Activated CD4-positive, alpha-beta T cell treated with anti-CD3 and anti-CD28 coated beads for 1 hour (primary cell): ENCODE data around the gene SMARCE1.
A peak's percentile ranks its signal among the peaks of the same experiment; 100 is the strongest.
"Not testable (repeated sequence)": the region's sequence is repeated elsewhere in the genome, so short reads cannot be mapped to it uniquely, and the experiment has no call there.

Experiments used
- DNase-seq: peaks from one replicate; pipeline ENCODE4 v3.0.0-alpha.2; 2020

The SMARCE1 gene

DNA sequence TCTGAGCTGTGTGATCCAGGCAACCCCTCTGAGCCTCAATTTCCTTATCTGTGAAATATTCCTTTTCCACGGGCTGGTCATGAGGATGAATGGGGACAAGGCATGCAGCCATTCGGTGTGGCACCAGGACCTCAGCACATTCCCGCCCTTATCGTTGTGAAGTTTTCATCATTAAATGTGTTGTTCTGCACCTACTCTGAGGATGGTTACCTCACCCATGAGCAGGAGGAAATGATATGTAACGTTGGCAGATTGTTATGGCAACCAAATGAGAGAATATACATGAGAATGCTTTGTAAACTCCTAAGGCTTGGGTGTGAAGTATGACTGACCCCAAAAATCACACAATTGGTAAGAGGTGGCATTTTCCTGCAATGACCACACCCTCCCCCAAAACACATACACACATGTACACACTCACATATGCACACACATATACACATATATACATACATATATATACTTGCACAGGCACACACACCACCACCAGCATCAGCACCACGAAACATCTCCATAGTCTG lies 39.5 kb downstream of the SMARCE1 start:
- DNase-seq: no peak

GRCh38 chr17:40607641-40608040 lies 40.0 kb downstream of the SMARCE1 start:
- no peak for DNase-seq

GRCh38 chr17:40606548-40607353 lies 40.9 kb downstream of the SMARCE1 start:
- DNase-seq: no peak

- peak; percentile 51 for DNase-seq
Measured at GRCh38 chr17:40605306-40605705, 42.3 kb downstream of the SMARCE1 start.

GRCh38 chr17:40604327-40605080 lies 43.1 kb downstream of the SMARCE1 start:
- no peak for DNase-seq

DNA sequence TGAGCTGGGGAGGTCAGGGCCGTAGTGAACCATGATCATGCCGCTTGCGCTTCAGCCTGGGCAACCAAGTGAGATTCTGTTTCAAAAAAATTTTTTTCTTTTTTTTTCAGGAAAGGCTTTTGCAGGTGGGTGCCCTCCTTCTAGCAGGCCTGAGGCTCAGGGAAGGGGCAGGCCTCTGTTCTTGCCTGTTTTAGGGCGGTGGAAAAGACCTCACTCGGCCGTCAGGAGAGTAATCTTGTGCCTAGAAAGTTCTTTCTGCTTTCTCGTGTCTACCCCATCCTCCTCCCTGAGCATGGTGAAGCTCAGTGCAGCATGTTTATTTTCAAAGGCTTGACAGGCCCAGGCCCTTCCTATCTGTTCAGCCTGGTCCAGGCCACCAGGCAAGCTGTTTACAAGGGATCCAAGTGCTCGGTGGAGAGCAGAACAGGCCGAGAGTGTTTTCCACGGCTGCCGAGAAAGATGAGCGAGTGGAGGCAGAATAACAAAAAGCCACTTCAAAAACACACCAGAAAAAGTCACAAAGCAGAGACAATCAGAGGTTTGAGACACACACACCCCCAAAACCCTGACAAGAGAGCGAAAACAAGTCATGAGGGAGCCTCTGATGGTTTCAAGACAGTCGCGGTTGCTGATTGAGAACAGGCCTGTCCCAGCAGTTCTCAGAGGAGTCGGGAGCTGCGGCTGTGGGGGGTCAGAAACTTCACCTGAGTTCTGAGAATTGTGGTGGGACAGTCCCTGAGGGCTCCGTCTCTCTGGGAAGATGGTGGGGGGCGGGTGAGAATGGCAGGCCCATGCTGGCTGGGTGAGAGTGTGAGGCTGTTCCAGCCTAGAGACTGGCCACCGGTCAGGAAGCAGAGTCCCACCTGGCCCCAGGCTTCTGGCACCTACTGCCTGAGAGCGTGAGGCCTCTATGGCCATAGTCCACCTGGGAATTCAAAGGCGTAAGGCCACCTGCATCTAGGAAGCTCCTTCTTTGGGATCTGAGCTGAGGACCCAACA lies 44.9 kb downstream of the SMARCE1 start:
- peak; percentile 46 for DNase-seq

GRCh38 chr17:40600486-40601046 lies 47.1 kb downstream of the SMARCE1 start:
- DNase-seq: no peak

DNA sequence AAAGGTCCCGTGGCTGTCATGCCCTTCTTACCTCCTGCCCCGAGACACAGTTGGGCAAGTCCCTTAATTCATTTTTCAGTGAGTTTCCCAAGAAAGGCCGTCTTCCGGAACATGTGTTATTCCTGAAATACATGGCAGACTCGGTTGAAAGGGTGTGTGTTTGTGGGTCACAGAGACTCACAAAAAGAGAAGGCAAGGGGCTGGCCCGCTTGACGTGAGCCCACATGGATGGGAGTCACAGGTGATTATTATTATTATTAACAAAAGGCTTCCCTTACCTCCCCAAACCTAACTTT lies 48.2 kb downstream of the SMARCE1 start:
- DNase-seq: no peak

- peak; percentile 58 for DNase-seq
Measured at GRCh38 chr17:40598619-40599467, 48.8 kb downstream of the SMARCE1 start.

GRCh38 chr17:40598301-40598618 lies 49.4 kb downstream of the SMARCE1 start:
- no peak for DNase-seq

- no peak for DNase-seq
Measured at GRCh38 chr17:40597556-40598300, 49.9 kb downstream of the SMARCE1 start.

- no peak for DNase-seq
Measured at GRCh38 chr17:40597156-40597555, 50.5 kb downstream of the SMARCE1 start.

- DNase-seq: no peak
Measured at GRCh38 chr17:40596261-40596919, 51.2 kb downstream of the SMARCE1 start.

DNA sequence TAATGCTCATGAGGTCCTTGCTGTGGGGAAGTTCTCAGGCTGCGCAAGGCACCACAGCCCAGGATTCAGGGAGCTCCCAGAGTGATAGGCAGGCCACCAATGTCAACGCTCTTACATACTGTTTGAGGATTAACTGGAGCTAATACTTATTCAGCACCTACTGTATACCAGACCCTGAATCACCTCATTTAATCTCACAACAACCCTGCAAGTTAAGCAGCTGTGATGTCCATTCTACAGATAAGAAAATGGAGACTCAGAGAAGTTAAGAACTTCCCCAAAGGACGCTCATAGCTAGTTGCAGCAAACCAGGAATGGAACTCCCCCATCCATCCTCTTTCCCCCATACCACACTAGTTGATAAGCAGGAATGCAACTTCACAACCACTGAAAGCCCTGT lies 56.9 kb downstream of the SMARCE1 start:
- DNase-seq: no peak

DNA sequence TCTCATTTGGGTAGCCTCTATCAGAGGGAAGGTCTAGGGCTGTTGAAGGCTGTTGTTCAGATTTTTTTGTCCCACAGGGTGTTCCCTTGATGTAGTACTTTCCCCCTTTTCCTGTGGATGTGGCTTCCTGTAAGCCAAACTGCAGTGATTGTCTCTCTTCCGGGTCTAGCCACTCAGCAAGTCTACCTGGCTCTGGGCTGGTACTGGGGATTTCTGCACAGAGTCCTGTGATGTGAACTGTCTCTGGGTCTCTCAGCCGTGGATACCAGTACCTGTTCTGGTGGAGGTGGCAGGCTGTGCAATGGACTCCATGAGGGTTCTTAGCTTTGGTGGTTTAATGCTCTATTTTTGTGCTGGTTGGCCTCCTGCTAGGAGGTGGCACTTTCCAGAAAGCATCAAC lies 59.1 kb downstream of the SMARCE1 start:
- DNase-seq: no peak

GRCh38 chr17:40586264-40586663 lies 61.4 kb downstream of the SMARCE1 start:
- DNase-seq: not testable (repeated sequence)

DNA sequence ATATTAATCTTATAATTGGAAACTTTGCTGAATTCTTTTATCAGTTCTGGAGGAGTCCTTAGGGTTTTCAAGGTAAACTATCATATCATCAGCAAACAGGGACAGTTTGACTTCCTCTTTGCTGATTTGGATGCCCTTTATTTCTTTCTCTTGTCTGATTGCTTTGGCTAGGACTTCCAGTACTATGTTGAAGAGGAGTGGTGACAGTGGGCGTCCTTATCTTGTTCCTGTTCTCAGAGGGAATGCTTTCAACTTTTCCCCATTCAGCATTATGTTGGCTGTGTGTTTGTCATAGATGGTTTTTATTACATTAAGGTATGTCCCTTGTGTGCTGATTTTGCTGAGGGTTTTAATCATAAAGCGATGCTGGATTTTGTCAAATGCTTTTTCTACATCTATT lies 62.7 kb downstream of the SMARCE1 start:
- not testable (repeated sequence) for DNase-seq

DNA sequence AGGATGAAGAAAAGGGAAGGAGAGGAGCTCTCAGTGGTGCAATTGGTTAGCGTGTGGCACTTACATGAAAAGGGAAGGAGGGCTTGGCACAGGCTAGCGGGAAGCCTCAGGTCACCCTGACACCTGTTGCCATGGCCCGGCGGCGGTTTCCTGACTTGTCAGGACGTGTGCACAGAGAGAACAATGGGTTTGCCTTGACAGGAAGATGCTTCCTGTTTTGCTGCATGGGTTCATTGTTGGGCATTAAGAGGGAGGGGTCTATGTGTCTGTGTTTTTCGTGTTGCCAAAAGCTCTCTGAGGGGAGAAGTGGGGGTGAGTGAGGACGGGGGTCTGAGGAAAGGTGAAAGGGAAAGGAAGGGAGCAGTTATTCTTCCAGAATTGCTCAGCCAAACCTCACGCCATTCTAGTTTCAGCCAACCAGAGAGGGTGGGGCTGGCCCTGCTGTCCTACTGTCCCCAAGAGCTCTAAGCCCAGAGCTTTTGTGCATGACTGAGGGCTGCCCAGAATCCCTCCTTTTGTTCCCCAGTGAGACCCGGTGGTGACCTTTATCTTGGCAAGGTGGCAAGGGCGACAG lies 65.2 kb downstream of the SMARCE1 start:
- DNase-seq: peak; percentile 51

- no peak for DNase-seq
Measured at GRCh38 chr17:40580140-40580539, 67.5 kb downstream of the SMARCE1 start.

GRCh38 chr17:40579471-40579870 lies 68.1 kb downstream of the SMARCE1 start:
- DNase-seq: no peak
